ENCODE data around the gene LAG3.

Gene LAG3

GRCh38 chr12:6753772-6754356, 18.5 kb upstream of the LAG3 start:
- DNase-seq (ENCODE audit: low spot score) = no peak

- peak; percentile 66 for DNase-seq (ENCODE audit: low spot score)
These were observed 17.9 kb upstream of the LAG3 start for GRCh38 chr12:6754411-6754810.

- no peak for DNase-seq (ENCODE audit: low spot score)
These were observed 15.2 kb upstream of the LAG3 start for GRCh38 chr12:6757028-6757690.

DNA sequence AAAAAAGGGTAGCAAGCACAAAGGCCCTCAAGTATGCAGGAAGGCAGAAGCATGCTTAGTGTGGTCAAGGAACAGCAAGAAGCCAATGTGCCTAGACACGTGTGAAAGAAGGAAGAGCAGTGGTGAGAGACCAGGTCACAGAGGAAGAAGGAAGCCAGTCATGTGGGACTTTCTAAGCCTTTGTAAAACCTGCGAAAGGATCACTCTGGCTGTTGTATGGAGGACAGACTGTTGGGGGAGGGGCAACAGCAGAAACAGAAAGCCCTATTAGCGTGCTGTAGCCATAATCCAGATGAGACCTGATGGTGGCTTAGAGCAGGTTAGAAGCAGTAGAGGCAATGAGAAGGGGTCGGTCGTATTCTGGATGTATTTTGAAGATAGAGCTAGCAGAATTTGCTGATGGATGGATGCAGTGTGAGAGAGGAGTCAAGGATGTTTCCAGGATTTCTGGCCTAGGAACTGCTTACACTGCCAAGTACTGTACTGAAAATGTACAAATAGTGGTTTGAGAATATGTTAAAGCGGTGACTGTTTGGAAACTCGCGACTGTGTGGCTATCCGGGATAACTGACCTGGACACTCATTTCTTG, 13.7 kb upstream of the LAG3 start:
- no peak for DNase-seq (ENCODE audit: low spot score)

DNA sequence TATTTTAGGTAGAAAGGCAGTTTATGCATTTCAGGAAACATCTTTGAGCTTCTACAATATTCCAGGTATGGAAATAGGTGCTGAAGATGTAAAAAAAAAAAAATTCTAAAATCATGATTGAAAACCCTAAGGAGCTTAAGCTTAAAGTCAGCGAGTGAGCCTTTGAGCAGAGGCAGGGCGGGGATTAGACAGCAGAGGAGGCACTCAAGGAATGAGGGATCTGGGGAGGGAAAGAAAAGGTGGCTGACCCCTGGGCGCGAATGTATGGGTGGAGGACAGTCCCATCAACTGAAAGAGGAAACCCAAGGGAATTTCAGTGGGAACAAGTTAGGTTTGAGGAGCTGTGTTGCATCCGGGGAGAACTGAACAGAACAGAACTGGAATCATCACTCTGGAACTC, 12.6 kb upstream of the LAG3 start:
- no peak for DNase-seq (ENCODE audit: low spot score)

DNA sequence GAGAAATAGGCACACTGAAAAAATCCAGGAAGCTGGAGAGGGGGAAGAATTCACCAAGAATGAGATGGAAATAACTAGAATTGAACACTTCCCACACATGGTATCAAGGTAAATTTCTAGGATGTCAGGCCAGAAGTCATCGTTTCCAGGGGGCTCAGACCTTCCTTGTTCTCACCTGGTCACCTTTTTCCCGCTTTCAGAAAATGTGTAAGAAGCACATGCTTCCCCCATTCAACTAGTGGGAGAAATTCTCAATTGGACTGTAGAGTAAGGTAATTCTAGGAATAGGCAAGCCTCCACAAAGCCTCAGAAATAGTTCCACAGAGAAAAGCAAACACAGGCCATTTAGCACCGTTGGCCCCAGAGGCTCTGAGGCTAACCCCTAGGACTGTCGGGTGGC, 8.9 kb upstream of the LAG3 start:
- DNase-seq (ENCODE audit: low spot score) = no peak

GRCh38 chr12:6764011-6764828, 8.1 kb upstream of the LAG3 start:
- peak; percentile 98 for DNase-seq (ENCODE audit: low spot score)

DNA sequence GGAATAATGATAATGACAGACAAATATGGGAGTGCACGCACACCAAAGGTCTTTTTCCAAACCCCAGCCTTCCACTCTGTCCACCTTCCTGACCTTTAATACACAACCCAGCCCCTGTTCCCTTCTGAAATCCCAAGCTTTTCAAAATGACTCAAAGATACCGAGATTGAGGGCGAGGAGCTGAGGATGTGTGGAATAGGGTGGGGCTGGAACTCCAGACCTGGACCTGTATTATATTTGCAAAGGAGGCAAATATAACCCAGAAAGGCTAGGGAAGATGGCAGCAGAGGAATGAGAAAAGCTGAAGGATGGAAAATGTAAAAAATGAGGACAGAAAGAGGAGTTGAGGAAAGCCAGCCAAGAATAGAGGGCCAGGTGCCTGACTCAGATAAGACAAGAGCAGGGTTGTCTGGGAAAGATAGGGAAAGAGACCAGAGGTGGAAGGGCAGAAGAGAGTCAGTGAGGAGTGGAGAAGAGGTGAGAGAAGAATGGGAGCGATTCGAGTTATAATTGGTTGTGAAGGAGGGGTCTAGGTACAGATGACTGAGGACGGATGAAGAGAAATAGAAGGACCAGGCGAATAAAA, 7.2 kb upstream of the LAG3 start:
- no peak for DNase-seq (ENCODE audit: low spot score)

DNA sequence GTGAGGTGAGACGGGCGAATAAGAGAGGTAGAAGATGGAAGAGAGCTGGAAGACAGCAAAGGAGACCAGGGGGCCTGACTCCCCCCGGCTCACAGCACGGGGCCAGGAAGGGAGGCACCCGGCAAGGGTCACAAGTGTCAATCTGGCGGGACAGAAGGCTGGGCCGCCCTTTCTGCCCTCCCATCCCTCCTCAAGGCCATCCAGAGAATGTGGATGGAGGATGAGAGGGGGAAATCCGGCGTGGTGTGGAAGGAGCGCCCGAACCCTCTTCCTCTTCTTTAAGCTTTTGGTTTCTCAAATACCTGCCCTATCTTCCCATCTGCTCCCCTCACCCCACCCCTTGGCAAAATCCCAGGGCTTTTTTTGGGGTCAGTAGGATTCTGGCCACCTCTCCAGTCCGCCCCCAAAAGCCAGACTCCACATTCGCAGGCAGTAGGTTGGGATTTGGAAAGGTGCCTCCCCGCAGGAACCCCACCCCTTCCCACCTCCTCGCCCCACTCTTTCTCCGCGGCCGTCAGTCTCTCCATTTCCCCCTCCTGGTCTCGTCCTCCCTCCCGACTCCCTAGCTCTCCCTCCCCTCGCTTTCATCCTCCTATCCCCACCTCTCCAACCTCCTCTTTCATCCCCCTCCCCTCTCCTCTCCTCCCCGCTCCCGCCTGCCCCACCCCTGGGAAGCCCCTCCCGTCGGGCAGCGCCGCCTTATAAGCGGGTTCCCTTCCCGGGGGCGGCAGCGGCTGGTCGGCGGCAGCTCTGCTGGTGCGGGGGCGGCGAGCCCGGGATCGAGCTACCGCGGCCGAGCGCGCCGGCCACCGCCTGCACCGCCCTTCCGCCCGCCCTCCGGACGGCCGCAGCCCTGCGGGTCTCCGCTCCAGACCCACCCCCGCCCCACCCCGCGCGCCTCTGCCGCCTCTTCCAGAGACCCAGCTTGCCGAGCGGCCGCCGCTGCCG, 6.4 kb upstream of the LAG3 start, which contains the start of gene PTMS:
Gene PTMS (plus strand): TSS at position 730 of the 948 bp plus-strand sequence. CDS start 343 bp downstream, outside the sequence.
- DNase-seq (ENCODE audit: low spot score) = peak; percentile 41

GRCh38 chr12:6766651-6767349, 5.5 kb upstream of the LAG3 start:
- peak; percentile 24 for DNase-seq (ENCODE audit: low spot score)

GRCh38 chr12:6767353-6768319, 4.7 kb upstream of the LAG3 start:
- DNase-seq (ENCODE audit: low spot score) = no peak

- DNase-seq (ENCODE audit: low spot score) = no peak
These were observed 3.8 kb upstream of the LAG3 start for GRCh38 chr12:6768437-6768914.

DNA sequence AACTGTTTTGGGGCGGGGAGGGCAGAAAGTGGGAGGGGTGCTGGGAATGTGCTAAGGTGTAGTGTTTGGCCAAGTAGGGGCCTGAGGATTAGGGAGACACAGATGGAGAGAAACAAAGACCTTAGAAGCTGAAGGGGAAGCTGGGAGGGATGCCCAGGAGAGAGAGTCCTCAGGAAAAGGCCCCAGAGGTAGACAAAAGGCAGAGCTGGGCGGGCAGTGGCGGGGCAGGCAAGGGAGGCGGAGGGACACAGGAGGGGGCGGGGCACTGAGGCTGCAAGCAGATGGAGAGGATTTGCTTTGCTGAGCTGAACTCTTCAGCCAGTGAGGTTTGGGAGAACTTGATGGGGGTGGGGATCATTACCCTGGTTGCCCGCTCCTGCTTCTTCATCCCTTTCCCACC, 3.3 kb upstream of the LAG3 start:
- DNase-seq (ENCODE audit: low spot score) = no peak

- no peak for DNase-seq (ENCODE audit: low spot score)
These were observed 2.7 kb upstream of the LAG3 start for GRCh38 chr12:6769666-6770065.

DNA sequence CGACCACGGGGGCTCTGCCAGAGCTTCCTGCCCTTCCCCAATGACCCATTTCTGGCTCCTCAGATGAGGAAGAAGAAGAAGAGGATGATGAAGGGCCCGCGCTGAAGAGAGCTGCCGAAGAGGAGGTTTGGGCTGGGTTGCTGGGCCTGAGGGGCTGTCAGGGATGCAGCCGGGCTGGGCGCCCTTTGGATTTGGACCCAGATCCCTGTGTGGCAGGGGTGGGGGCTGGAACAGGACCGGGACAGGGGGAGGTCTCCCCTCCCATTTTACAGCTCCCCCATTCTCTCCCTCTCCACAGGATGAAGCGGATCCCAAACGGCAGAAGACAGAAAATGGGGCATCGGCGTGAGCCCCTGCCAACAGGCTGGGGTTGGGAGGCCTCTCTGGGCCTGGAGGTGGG, 2.2 kb upstream of the LAG3 start:
- no peak for DNase-seq (ENCODE audit: low spot score)

DNA sequence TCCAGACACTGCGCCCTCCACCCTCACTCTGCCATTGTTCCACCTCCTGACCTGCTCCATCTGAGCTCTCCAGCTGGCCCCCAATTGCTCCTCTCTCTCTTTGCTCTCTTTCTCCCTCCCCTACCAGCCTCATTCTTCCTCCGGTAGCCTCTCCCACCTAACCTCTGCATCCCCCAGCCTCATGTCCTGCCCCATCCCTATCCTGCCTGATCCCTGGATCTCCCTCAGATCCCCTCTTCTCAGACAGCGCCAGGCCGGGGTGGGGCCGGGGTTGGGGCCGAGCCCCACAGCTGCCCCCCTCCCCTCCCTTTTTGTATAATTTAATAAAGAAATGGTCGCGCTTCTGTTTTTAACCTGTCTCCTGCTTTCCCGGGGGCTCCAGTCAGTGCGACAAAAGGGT, 1.7 kb upstream of the LAG3 start:
- no peak for DNase-seq (ENCODE audit: low spot score)

- peak; percentile 55 for DNase-seq (ENCODE audit: low spot score)
These were observed 1.2 kb upstream of the LAG3 start for GRCh38 chr12:6771091-6771495.

- DNase-seq (ENCODE audit: low spot score) = no peak
These were observed 600 bp upstream of the LAG3 start for GRCh38 chr12:6771509-6772330.

All from pons (tissue), 1 donor.